ENCODE results near the gene SHMT2. TPM values are rescaled to one million over a fixed set of nuclear protein-coding genes. Genes with fewer than 3 reads are reported as not detected.

Gene SHMT2
- total RNA-seq, 2 donors from 2014 or later: 47.7 to 77.5 TPM

DNA sequence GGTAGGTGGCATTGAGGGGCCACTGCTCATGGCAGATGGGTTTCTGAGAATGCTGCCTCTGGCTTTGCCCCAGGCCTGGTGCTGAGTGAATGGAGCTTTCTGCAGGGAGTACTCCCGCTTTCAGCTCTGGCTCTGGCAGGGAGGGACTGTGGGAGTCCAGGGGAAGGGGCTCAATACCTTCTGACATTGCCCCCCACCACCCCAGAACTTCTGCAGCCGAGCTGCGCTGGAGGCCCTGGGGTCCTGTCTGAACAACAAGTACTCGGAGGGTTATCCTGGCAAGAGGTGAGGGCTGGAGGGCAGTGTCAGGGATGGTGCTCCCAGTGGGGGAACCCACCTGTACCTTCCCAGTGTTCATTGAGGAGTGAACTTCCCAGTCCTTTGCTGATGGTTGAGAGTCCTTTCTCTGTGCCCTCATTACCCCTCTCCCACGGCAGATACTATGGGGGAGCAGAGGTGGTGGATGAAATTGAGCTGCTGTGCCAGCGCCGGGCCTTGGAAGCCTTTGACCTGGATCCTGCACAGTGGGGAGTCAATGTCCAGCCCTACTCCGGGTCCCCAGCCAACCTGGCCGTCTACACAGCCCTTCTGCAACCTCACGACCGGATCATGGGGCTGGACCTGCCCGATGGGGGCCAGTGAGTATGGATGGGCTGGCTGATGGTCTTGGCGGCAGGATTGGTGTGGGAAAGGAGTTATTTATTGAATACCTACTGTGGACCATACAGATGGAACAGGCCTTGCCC lies 1.9 kb downstream of the SHMT2 start:
- Histone ChIP-seq H3K4me3 (no peak overlapping the region), H3K36me3 (replicated peaks in 1 of 2; ENCODE audit: insufficient read depth in 1 of 2, low read depth in 2 of 2) (peaks cover 8 to 12% of the 10 kb centered on the region in 2 donors), H3K27ac (no peak overlapping the region), H3K4me1 (peaks cover 29% of the 10 kb centered on the region), H3K27me3 (no peaks in the 10 kb centered on the region), H3K9me3 (no peaks in the 10 kb centered on the region)
- DNase-seq (no peak), ATAC-seq (no peak)
- TF ChIP-seq, protein P1, sequence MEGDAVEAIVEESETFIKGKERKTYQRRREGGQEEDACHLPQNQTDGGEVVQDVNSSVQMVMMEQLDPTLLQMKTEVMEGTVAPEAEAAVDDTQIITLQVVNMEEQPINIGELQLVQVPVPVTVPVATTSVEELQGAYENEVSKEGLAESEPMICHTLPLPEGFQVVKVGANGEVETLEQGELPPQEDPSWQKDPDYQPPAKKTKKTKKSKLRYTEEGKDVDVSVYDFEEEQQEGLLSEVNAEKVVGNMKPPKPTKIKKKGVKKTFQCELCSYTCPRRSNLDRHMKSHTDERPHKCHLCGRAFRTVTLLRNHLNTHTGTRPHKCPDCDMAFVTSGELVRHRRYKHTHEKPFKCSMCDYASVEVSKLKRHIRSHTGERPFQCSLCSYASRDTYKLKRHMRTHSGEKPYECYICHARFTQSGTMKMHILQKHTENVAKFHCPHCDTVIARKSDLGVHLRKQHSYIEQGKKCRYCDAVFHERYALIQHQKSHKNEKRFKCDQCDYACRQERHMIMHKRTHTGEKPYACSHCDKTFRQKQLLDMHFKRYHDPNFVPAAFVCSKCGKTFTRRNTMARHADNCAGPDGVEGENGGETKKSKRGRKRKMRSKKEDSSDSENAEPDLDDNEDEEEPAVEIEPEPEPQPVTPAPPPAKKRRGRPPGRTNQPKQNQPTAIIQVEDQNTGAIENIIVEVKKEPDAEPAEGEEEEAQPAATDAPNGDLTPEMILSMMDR (IDR thresholded peaks at IDR 0.05): no peak
- no peak for TF ChIP-seq POLR2A (IDR thresholded peaks at IDR 0.05)
- 86% methylated on average over 12 to 13 of the region's 13 CpGs for WGBS, 2 donors
- intact Hi-C loops (cut with DNase I): no loop called here

GRCh38 chr12:57232156-57232756 lies 2.7 kb downstream of the SHMT2 start:
- peaks cover 29% of the 10 kb centered on the region for H3K4me1 ChIP-seq
- WGBS, 2 donors: 89 to 95% methylated on average over 17 to 18 of the region's 19 CpGs

DNA sequence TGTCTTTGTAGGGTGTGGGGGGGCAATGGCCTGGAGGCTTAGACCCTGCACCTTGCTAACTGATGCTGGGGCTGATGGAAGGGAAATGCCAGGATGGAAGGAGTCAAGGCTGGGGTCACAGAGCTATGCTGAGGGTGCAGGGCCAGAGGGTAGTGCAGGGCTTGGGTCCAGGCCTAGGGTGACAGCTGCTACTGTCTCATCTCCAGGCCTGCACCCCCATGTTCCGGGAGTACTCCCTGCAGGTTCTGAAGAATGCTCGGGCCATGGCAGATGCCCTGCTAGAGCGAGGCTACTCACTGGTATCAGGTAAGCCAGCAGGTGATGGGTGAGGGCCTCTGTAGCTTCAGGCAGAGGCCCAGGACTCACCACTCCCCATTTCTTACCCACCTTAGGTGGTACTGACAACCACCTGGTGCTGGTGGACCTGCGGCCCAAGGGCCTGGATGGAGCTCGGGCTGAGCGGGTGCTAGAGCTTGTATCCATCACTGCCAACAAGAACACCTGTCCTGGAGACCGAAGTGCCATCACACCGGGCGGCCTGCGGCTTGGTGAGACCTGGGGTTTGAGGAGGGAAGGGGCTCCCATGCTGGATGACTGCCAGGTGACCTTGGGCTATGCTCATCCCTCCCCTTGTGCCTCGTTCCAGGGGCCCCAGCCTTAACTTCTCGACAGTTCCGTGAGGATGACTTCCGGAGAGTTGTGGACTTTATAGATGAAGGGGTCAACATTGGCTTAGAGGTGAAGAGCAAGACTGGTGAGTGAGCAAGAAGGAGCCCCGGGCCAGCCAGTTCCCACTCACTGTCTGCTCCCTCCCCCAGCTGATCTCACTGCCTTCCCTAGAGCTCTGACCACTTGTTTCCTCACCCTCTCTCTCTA lies 4.1 kb downstream of the SHMT2 start:
- Histone ChIP-seq H3K27me3 (no peaks in the 10 kb centered on the region), H3K9me3 (no peaks in the 10 kb centered on the region), H3K4me1 (peaks cover 39% of the 10 kb centered on the region), H3K36me3 (replicated peaks in 1 of 2; ENCODE audit: insufficient read depth in 1 of 2, low read depth in 2 of 2) (peaks cover 8 to 12% of the 10 kb centered on the region in 2 donors), H3K27ac (no peak overlapping the region), H3K4me3 (no peak overlapping the region)
- ATAC-seq (no peak), DNase-seq (no peak)
- intact Hi-C loops (cut with DNase I): no loop called here
- 84 to 86% methylated on average over 12 to 15 of the region's 15 CpGs for WGBS, 2 donors
- no peak for TF ChIP-seq POLR2A (IDR thresholded peaks at IDR 0.05)
- TF ChIP-seq, protein P1 (IDR thresholded peaks at IDR 0.05): no peak

More at GRCh38 chr12:57232156-57232756, 2.7 kb downstream of the SHMT2 start:
- no peaks in the 10 kb centered on the region for H3K9me3 ChIP-seq
- intact Hi-C loops (cut with DNase I): no loop called here
- TF ChIP-seq POLR2A (IDR thresholded peaks at IDR 0.05): no peak
- TF ChIP-seq, protein P1 (IDR thresholded peaks at IDR 0.05): no peak
- ATAC-seq (no peak), DNase-seq (no peak)
- no peak overlapping the region for H3K4me3 ChIP-seq
- peaks cover 8 to 12% of the 10 kb centered on the region in 2 donors for H3K36me3 ChIP-seq (replicated peaks in 1 of 2; ENCODE audit: insufficient read depth in 1 of 2, low read depth in 2 of 2)
- no peak overlapping the region for H3K27ac ChIP-seq
- no peaks in the 10 kb centered on the region for H3K27me3 ChIP-seq

- WGBS, 2 donors: 72 to 94% methylated on average over 3 of the region's 3 CpGs
- intact Hi-C loops (cut with DNase I): no loop called here
- DNase-seq: no peak
- no peak for TF ChIP-seq POLR2A (IDR thresholded peaks at IDR 0.05)
- TF ChIP-seq, protein P1 (IDR thresholded peaks at IDR 0.05): no peak
- ATAC-seq: no peak
- peaks cover 43% of the 10 kb centered on the region for H3K4me1 ChIP-seq
- no peak overlapping the region for H3K4me3 ChIP-seq
- no peaks in the 10 kb centered on the region for H3K9me3 ChIP-seq
- peaks cover 8 to 12% of the 10 kb centered on the region in 2 donors for H3K36me3 ChIP-seq (replicated peaks in 1 of 2; ENCODE audit: insufficient read depth in 1 of 2, low read depth in 2 of 2)
- H3K27ac ChIP-seq: no peak overlapping the region
- H3K27me3 ChIP-seq: no peaks in the 10 kb centered on the region
These were observed 4.7 kb downstream of the SHMT2 start for GRCh38 chr12:57234233-57234570.
